ENCODE results near the gene WASF1. TPM values are rescaled to one million over a fixed set of nuclear protein-coding genes. Genes with fewer than 3 reads are reported as not detected.

Gene WASF1
- total and polyA plus RNA-seq, 2 donors (not counting 3 experiments of a cell fraction or from before 2014, with no cell fraction given) = 20.9 to 27.5 TPM

GRCh38 chr6:110147870-110148269 is 31.6 kb downstream of the WASF1 start:
- no peaks in the 10 kb centered on the region for H3K79me2 ChIP-seq (ENCODE audit: control insufficient read depth, insufficient read depth, low read length)
- no peaks in the 10 kb centered on the region for H3K9me3 ChIP-seq (replicated peaks; ENCODE audit: control insufficient read depth, insufficient read depth, low read length)
- no peak overlapping the region for H2AFZ ChIP-seq (ENCODE audit: low read depth, low read length)
- TF ChIP-seq JUN (IDR thresholded peaks at IDR 0.05; ENCODE audit: borderline replicate concordance, insufficient read depth, insufficient read length, low read depth) = no peak
- no peak for TF ChIP-seq MAX (IDR thresholded peaks at IDR 0.05; ENCODE audit: insufficient read depth, insufficient read length)
- TF ChIP-seq POLR2A (IDR thresholded peaks at IDR 0.05; ENCODE audit: low read depth, low read length) = no peak
- TF ChIP-seq FOS (IDR thresholded peaks at IDR 0.05; ENCODE audit: borderline replicate concordance, insufficient read depth, low read length) = no peak
- POLR2A ChIA-PET = interaction anchor here (0.7 kb wide), 1 partner anchor 12 kb away, joined by 3 read pairs; no protein-coding TSS in a partner anchor
- no peaks in the 10 kb centered on the region for H3K4me1 ChIP-seq (ENCODE audit: control insufficient read depth, extremely low read depth, insufficient read depth, low read length)
- no peak overlapping the region for H3K4me2 ChIP-seq (ENCODE audit: insufficient read depth, low read length)
- no peaks in the 10 kb centered on the region for H3K9me1 ChIP-seq (replicated peaks; ENCODE audit: control insufficient read depth, extremely low read depth, insufficient read depth, low read length)
- H3K27me3 ChIP-seq (ENCODE audit: control insufficient read depth in 2 of 2, insufficient read depth in 2 of 2, low read length in 2 of 2) = no peaks in the 10 kb centered on the region
- no peak overlapping the region for H3K27ac ChIP-seq (ENCODE audit: insufficient read depth, low read depth, low read length)
- no peak overlapping the region for H3K9ac ChIP-seq (replicated peaks; ENCODE audit: extremely low read depth, insufficient read depth, low read length)
- dilution Hi-C loops (cut with MboI; ENCODE audit: extremely low pct_ligation_motif_present, low sequenced_read_pairs) (no loop called here), intact Hi-C loops (cut with micrococcal nuclease) (no loop called here)
- no peak for FAIRE-seq
- H3K36me3 ChIP-seq (ENCODE audit: control insufficient read depth in 2 of 2, extremely low read depth in 1 of 2, insufficient read depth in 2 of 2, low read length in 2 of 2) = no peaks in the 10 kb centered on the region
- H4K20me1 ChIP-seq (replicated peaks; ENCODE audit: control insufficient read depth, extremely low read depth, insufficient read depth, low read length) = peaks cover 3% of the 10 kb centered on the region
- no peak for DNase-seq (ENCODE audit: low read depth, low spot score)
- CTCF ChIA-PET = no interaction called here
- H3K4me3 ChIP-seq (replicated peaks in 1 of 3; ENCODE audit: insufficient read depth in 1 of 3, low read depth in 1 of 3, low read length in 3 of 3) = no peak overlapping the region
- BruUV-seq (replicated peaks) = no TSS peak

GRCh38 chr6:110140650-110141049 is 38.8 kb downstream of the WASF1 start:
- Histone ChIP-seq H3K36me3 (ENCODE audit: control insufficient read depth in 2 of 2, extremely low read depth in 1 of 2, insufficient read depth in 2 of 2, low read length in 2 of 2) (peaks cover 0 to 5% of the 10 kb centered on the region in 2 experiments), H3K4me3 (replicated peaks in 1 of 3; ENCODE audit: insufficient read depth in 1 of 3, low read depth in 1 of 3, low read length in 3 of 3) (no peak overlapping the region), H3K27me3 (ENCODE audit: control insufficient read depth in 2 of 2, insufficient read depth in 2 of 2, low read length in 2 of 2) (no peaks in the 10 kb centered on the region), H3K9ac (replicated peaks; ENCODE audit: extremely low read depth, insufficient read depth, low read length) (no peak overlapping the region), H3K4me1 (ENCODE audit: control insufficient read depth, extremely low read depth, insufficient read depth, low read length) (no peaks in the 10 kb centered on the region), H3K4me2 (ENCODE audit: insufficient read depth, low read length) (no peak overlapping the region), H2AFZ (ENCODE audit: low read depth, low read length) (no peak overlapping the region), H3K27ac (ENCODE audit: insufficient read depth, low read depth, low read length) (no peak overlapping the region), H3K9me3 (replicated peaks; ENCODE audit: control insufficient read depth, insufficient read depth, low read length) (no peaks in the 10 kb centered on the region), H4K20me1 (replicated peaks; ENCODE audit: control insufficient read depth, extremely low read depth, insufficient read depth, low read length) (no peaks in the 10 kb centered on the region), H3K9me1 (replicated peaks; ENCODE audit: control insufficient read depth, extremely low read depth, insufficient read depth, low read length) (no peaks in the 10 kb centered on the region), H3K79me2 (ENCODE audit: control insufficient read depth, insufficient read depth, low read length) (no peaks in the 10 kb centered on the region)
- ChIA-PET CTCF (interaction anchor here (1.1 kb wide), 1 partner anchor 49 kb away, joined by 3 read pairs; no protein-coding TSS in a partner anchor), POLR2A (no interaction called here)
- no peak for TF ChIP-seq CTCF (IDR thresholded peaks at IDR 0.05; ENCODE audit: extremely low read depth in 1 of 2, insufficient read depth in 1 of 2, low read depth in 1 of 2, low read length in 2 of 2)
- no peak for TF ChIP-seq JUN (IDR thresholded peaks at IDR 0.05; ENCODE audit: borderline replicate concordance, insufficient read depth, insufficient read length, low read depth)
- no peak for TF ChIP-seq POLR2A (IDR thresholded peaks at IDR 0.05; ENCODE audit: low read depth, low read length)
- TF ChIP-seq MAX (IDR thresholded peaks at IDR 0.05; ENCODE audit: insufficient read depth, insufficient read length) = no peak
- no peak for TF ChIP-seq EZH2 (IDR thresholded peaks at IDR 0.05; ENCODE audit: borderline replicate concordance, low read depth, low read length, severe bottlenecking)
- TF ChIP-seq FOS (IDR thresholded peaks at IDR 0.05; ENCODE audit: borderline replicate concordance, insufficient read depth, low read length) = no peak
- no peak for TF ChIP-seq GATA2 (IDR thresholded peaks at IDR 0.05; ENCODE audit: insufficient read depth, insufficient read length, low read depth, low read length)
- no peak for TF ChIP-seq MYC (IDR thresholded peaks at IDR 0.05; ENCODE audit: low read depth, low read length)
- TF ChIP-seq POLR2AphosphoS5 (IDR thresholded peaks at IDR 0.05; ENCODE audit: insufficient read depth, low read depth, low read length) = no peak
- dilution Hi-C loops (cut with MboI; ENCODE audit: extremely low pct_ligation_motif_present, low sequenced_read_pairs) = no loop called here
- DNase-seq (ENCODE audit: low read depth, low spot score) = peak; percentile 8
- no peak for FAIRE-seq
- no TSS peak for BruUV-seq (replicated peaks)
- intact Hi-C loops (cut with micrococcal nuclease) = no loop called here
